GM23338 (cell line): ENCODE measurements around the gene TGM2. TPM values are rescaled to one million over a fixed set of nuclear protein-coding genes. Genes with fewer than 3 reads are reported as not detected.

Experiments used
- ATAC-seq: fragments of 200-7000 bp; cut with Tn5 transposase; 3 replicates; pipeline ENCODE4 v1.9.1; 2020
- DNase-seq: peaks from one replicate; pipeline ENCODE4 v3.0.0-alpha.2; 2015; ENCODE audit warnings: low spot score
- H2AFZ ChIP-seq: fragments of 200-600 bp; sonication (generic); 2 replicates; pipeline ENCODE4 v1.8.0; 2016; ENCODE audit warnings: antibody characterized with exemption, mild to moderate bottlenecking, moderate library complexity
- H3F3A ChIP-seq: fragments of 200-600 bp; sonication (generic); replicated peaks from 2 replicates; pipeline ENCODE4 v1.8.0; 2017; ENCODE audit warnings: antibody characterized with exemption, mixed run types, low read depth
- H3K27ac ChIP-seq: fragments of 200-600 bp; sonication (generic); 2 replicates; pipeline ENCODE4 v1.6.1; 2016; ENCODE audit warnings: low read depth
- H3K27me3 ChIP-seq: fragments of 200-600 bp; sonication (generic); 2 replicates; pipeline ENCODE4 v1.8.0; 2016; ENCODE audit warnings: mild to moderate bottlenecking, mixed run types, moderate library complexity; ENCODE audit not compliant: insufficient read depth
- H3K36me3 ChIP-seq: fragments of 200-600 bp; sonication (generic); 2 replicates; pipeline ENCODE4 v1.8.0; 2016; ENCODE audit warnings: mild to moderate bottlenecking; ENCODE audit not compliant: insufficient read depth
- H3K4me1 ChIP-seq: fragments of 200-600 bp; sonication (generic); 2 replicates; pipeline ENCODE4 v1.8.0; 2016; ENCODE audit warnings: mild to moderate bottlenecking, moderate library complexity; ENCODE audit not compliant: insufficient read depth
- H3K4me2 ChIP-seq: fragments of 200-600 bp; sonication (generic); 2 replicates; pipeline ENCODE4 v1.7.1; 2017; ENCODE audit warnings: mixed run types
- H3K4me3 ChIP-seq: fragments of 200-600 bp; sonication (generic); 2 replicates; pipeline ENCODE4 v1.6.1; 2016; ENCODE audit warnings: mixed run types
- H3K79me2 ChIP-seq: fragments of 200-600 bp; sonication (generic); replicated peaks from 2 replicates; pipeline ENCODE4 v1.8.0; 2017; ENCODE audit warnings: mild to moderate bottlenecking; ENCODE audit not compliant: insufficient read depth
- H3K9me2 ChIP-seq: fragments of 200-600 bp; sonication (generic); 2 replicates; pipeline ENCODE4 v1.8.0; 2017; ENCODE audit not compliant: insufficient read depth
- H4K20me1 ChIP-seq: fragments of 200-600 bp; sonication (generic); replicated peaks from 2 replicates; pipeline ENCODE4 v1.8.0; 2017; ENCODE audit warnings: mild to moderate bottlenecking; ENCODE audit not compliant: insufficient read depth
- H3K27ac Mint-ChIP-seq: 2 replicates; pipeline ENCODE4 v1.8.0; 2020; ENCODE audit warnings: inconsistent platforms, mild to moderate bottlenecking, moderate library complexity, mixed read lengths
- H3K27me3 Mint-ChIP-seq: 3 replicates; pipeline ENCODE4 v1.8.0; 2022; ENCODE audit warnings: low read depth, mild to moderate bottlenecking, moderate library complexity, mixed read lengths, inconsistent platforms; ENCODE audit not compliant: insufficient read depth, poor library complexity
- H3K36me3 Mint-ChIP-seq: 3 replicates; pipeline ENCODE4 v1.8.0; 2021; ENCODE audit warnings: low read depth, mild to moderate bottlenecking, inconsistent platforms, moderate library complexity, mixed read lengths
- H3K4me1 Mint-ChIP-seq: 3 replicates; pipeline ENCODE4 v1.8.0; 2020; ENCODE audit warnings: mild to moderate bottlenecking, inconsistent platforms, mixed read lengths
- H3K4me3 Mint-ChIP-seq: 3 replicates; pipeline ENCODE4 v1.8.0; 2021; ENCODE audit warnings: moderate library complexity, mild to moderate bottlenecking, inconsistent platforms, mixed read lengths
- H3K9me3 Mint-ChIP-seq: 3 replicates; pipeline ENCODE4 v1.8.0; 2020; ENCODE audit warnings: moderate library complexity, mild to moderate bottlenecking, inconsistent platforms, mixed read lengths
- CTCF ChIP-seq, 2 experiments: fragments of 200-600 bp in 1 of 2; sonication (generic) in 1 of 2; conservative IDR thresholded peaks; 2 replicates each; pipeline versions ENCODE4 v1.5.1 to v1.6.1; 2016 to 2017; ENCODE audit warnings: antibody characterized with exemption in 2 of 2, low read depth in 2 of 2, mild to moderate bottlenecking in 2 of 2, moderate library complexity in 1 of 2
- ETS1 ChIP-seq: IDR thresholded peaks from 2 replicates; pipeline ENCODE4 v1.6.1; 2016; ENCODE audit warnings: antibody characterized with exemption
- EZH2 ChIP-seq: fragments of 200-600 bp; sonication (generic); IDR thresholded peaks from one replicate; pipeline ENCODE4 v1.8.0; 2017; ENCODE audit warnings: antibody characterized with exemption, mild to moderate bottlenecking, low read depth; ENCODE audit not compliant: unreplicated experiment
- EZH2phosphoT487 ChIP-seq: fragments of 200-600 bp; sonication (generic); IDR thresholded peaks from one replicate; pipeline ENCODE4 v1.8.1; 2018; ENCODE audit warnings: antibody characterized with exemption; ENCODE audit not compliant: unreplicated experiment
- JUNB ChIP-seq: IDR thresholded peaks from one replicate; pipeline ENCODE4 v1.6.1; 2016; ENCODE audit warnings: antibody characterized with exemption; ENCODE audit not compliant: unreplicated experiment
- NANOG ChIP-seq: IDR thresholded peaks from 2 replicates; pipeline ENCODE4 v1.6.1; 2016; ENCODE audit warnings: antibody characterized with exemption, borderline replicate concordance
- POLR2AphosphoS5 ChIP-seq: IDR thresholded peaks from 2 replicates; pipeline ENCODE4 v1.6.1; 2016; ENCODE audit warnings: antibody characterized with exemption, low read depth
- STAT1 ChIP-seq: IDR thresholded peaks from one replicate; pipeline ENCODE4 v1.6.1; 2016; ENCODE audit warnings: antibody characterized with exemption; ENCODE audit not compliant: unreplicated experiment
- ZNF114 ChIP-seq: fragments of 250-450 bp; sonication (Bioruptor Pico); IDR thresholded peaks from 2 replicates; pipeline ENCODE4 v1.5.0; 2020; ENCODE audit warnings: mild to moderate bottlenecking, moderate library complexity
- polyA plus RNA-seq: library from polyadenylated mRNA; unstranded; fragments of >200 nt; fragmentation: Nextera tagmentation; extraction: Ambion mirVana; gene quantifications from 2 replicates; pipeline ENCODE4 v1.2.1, GENCODE V29; 2016
- total RNA-seq: library from RNA; depleted of rRNA; stranded (reverse); fragments of >200 nt; shearing (Covaris generic); gene quantifications from 2 replicates; pipeline ENCODE4 v1.2.3, GENCODE V29; 2014

Gene TGM2
- total and polyA plus RNA-seq, 2 experiments from 2014 or later, result 0.45 to 1.0 TPM

- no peak for ATAC-seq
- no peaks in the 10 kb centered on the region for H3K27me3 ChIP-seq
- H3K27ac ChIP-seq, result no peak overlapping the region
- Mint-ChIP-seq H3K27me3 (no peaks in the 10 kb centered on the region), H3K4me3 (no peak overlapping the region), H3K4me1 (peaks cover 5% of the 10 kb centered on the region; the same call in 1 of the 3 replicates), H3K9me3 (no peaks in the 10 kb centered on the region), H3K36me3 (no peaks in the 10 kb centered on the region), H3K27ac (no peak overlapping the region)
- DNase-seq, result no peak
- H3F3A ChIP-seq, result no peaks in the 10 kb centered on the region
- H3K9me2 ChIP-seq, result no peaks in the 10 kb centered on the region
- TF ChIP-seq POLR2AphosphoS5, result no peak
- no peak overlapping the region for H3K4me2 ChIP-seq
- H3K4me1 ChIP-seq, result no peaks in the 10 kb centered on the region
- no peak overlapping the region for H2AFZ ChIP-seq
- no peaks in the 10 kb centered on the region for H3K79me2 ChIP-seq
- H3K36me3 ChIP-seq, result no peaks in the 10 kb centered on the region
- no peaks in the 10 kb centered on the region for H4K20me1 ChIP-seq
- H3K4me3 ChIP-seq, result no peak overlapping the region
Measured at GRCh38 chr20:38115896-38116295, 49.2 kb downstream of the TGM2 start.

GRCh38 chr20:38115205-38115604 is 49.9 kb downstream of the TGM2 start:
- no peak overlapping the region for H3K4me3 Mint-ChIP-seq
- no peaks in the 10 kb centered on the region for H3K9me3 Mint-ChIP-seq
- no peaks in the 10 kb centered on the region for H3K4me1 ChIP-seq
- H3K27me3 Mint-ChIP-seq, result peaks cover 2% of the 10 kb centered on the region
- H3K36me3 ChIP-seq, result no peaks in the 10 kb centered on the region
- no peaks in the 10 kb centered on the region for H3K79me2 ChIP-seq
- H3K36me3 Mint-ChIP-seq, result no peaks in the 10 kb centered on the region
- H3K4me1 Mint-ChIP-seq, result peaks cover 5% of the 10 kb centered on the region; the same call in 1 of the 3 replicates
- H3K4me2 ChIP-seq, result no peak overlapping the region
- H2AFZ ChIP-seq, result no peak overlapping the region
- no peaks in the 10 kb centered on the region for H3K9me2 ChIP-seq
- no peaks in the 10 kb centered on the region for H3K27me3 ChIP-seq
- H3K4me3 ChIP-seq, result no peak overlapping the region
- DNase-seq (peak; percentile 24), ATAC-seq (no peak)
- no peak overlapping the region for H3K27ac ChIP-seq
- TF ChIP-seq JUNB (no peak), EZH2phosphoT487 (no peak), ZNF114 (no peak), CTCF (conservative IDR thresholded peaks at IDR 0.05; ENCODE audit: low read depth in 2 of 2) (peak; percentile 21 to 33; a peak in 3 of 4 replicates), ETS1 (no peak)
- H4K20me1 ChIP-seq, result no peaks in the 10 kb centered on the region
- H3K27ac Mint-ChIP-seq, result no peak overlapping the region
- H3F3A ChIP-seq, result no peaks in the 10 kb centered on the region

- Histone ChIP-seq H3K4me1 (no peaks in the 10 kb centered on the region), H2AFZ (no peak overlapping the region), H3K27ac (no peak overlapping the region), H4K20me1 (no peaks in the 10 kb centered on the region), H3K79me2 (no peaks in the 10 kb centered on the region), H3K9me2 (no peaks in the 10 kb centered on the region), H3K4me3 (no peak overlapping the region), H3K36me3 (no peaks in the 10 kb centered on the region), H3K4me2 (no peak overlapping the region), H3K27me3 (no peaks in the 10 kb centered on the region), H3F3A (no peaks in the 10 kb centered on the region)
- ATAC-seq, result no peak
- DNase-seq, result no peak
- Mint-ChIP-seq H3K27ac (no peak overlapping the region), H3K4me1 (peaks cover 5% of the 10 kb centered on the region; the same call in 1 of the 3 replicates), H3K27me3 (peaks cover 5% of the 10 kb centered on the region), H3K36me3 (no peaks in the 10 kb centered on the region), H3K9me3 (no peaks in the 10 kb centered on the region), H3K4me3 (no peak overlapping the region)
- TF ChIP-seq EZH2phosphoT487 (no peak), NANOG (no peak), CTCF (conservative IDR thresholded peaks at IDR 0.05; ENCODE audit: low read depth in 2 of 2) (no peak), ZNF114 (no peak), JUNB (no peak), EZH2 (no peak), STAT1 (no peak)
Measured at GRCh38 chr20:38114353-38114791, 50.7 kb downstream of the TGM2 start.
